Measurements from ENCODE around the gene RSBN1L.
"Not testable (repeated sequence)": the region's sequence is repeated elsewhere in the genome, so short reads cannot be mapped to it uniquely, and the experiment has no call there.

RSBN1L gene

GRCh38 chr7:77696057-77696642 is at the start of gene RSBN1L:
RSBN1L (plus strand) TSS chr7:77696459; CDS start chr7:77696470, 11 bp downstream.
- peak; percentile 93 for FAIRE-seq

GRCh38 chr7:77648742-77649338 is 47.4 kb upstream of the RSBN1L start:
- no peak for FAIRE-seq

- FAIRE-seq, result no peak
Measured at GRCh38 chr7:77649716-77650349, 46.4 kb upstream of the RSBN1L start.

- peak; percentile 87 for FAIRE-seq
Measured at GRCh38 chr7:77651575-77652162, 44.6 kb upstream of the RSBN1L start.

GRCh38 chr7:77652826-77653225 is 43.4 kb upstream of the RSBN1L start:
- FAIRE-seq, result not testable (repeated sequence)

- no peak for FAIRE-seq
Measured at GRCh38 chr7:77653572-77653971, 42.7 kb upstream of the RSBN1L start.

GRCh38 chr7:77655356-77655755 is 40.9 kb upstream of the RSBN1L start:
- FAIRE-seq, result no peak

GRCh38 chr7:77655836-77656455 is 40.3 kb upstream of the RSBN1L start:
- no peak for FAIRE-seq

GRCh38 chr7:77657427-77658224 is 38.6 kb upstream of the RSBN1L start:
- FAIRE-seq, result peak; percentile 90

GRCh38 chr7:77658928-77659327 is 37.3 kb upstream of the RSBN1L start:
- no peak for FAIRE-seq

GRCh38 chr7:77661816-77662215 is 34.4 kb upstream of the RSBN1L start:
- no peak for FAIRE-seq

GRCh38 chr7:77662869-77663268 is 33.4 kb upstream of the RSBN1L start:
- no peak for FAIRE-seq

- no peak for FAIRE-seq
Measured at GRCh38 chr7:77664715-77665114, 31.5 kb upstream of the RSBN1L start.

GRCh38 chr7:77665161-77665560 is 31.1 kb upstream of the RSBN1L start:
- FAIRE-seq, result no peak

GRCh38 chr7:77667459-77668086 is 28.7 kb upstream of the RSBN1L start:
- FAIRE-seq, result no peak

- no peak for FAIRE-seq
Measured at GRCh38 chr7:77674878-77675277, 21.4 kb upstream of the RSBN1L start.

- no peak for FAIRE-seq
Measured at GRCh38 chr7:77679608-77680007, 16.7 kb upstream of the RSBN1L start.

GRCh38 chr7:77680266-77680665 is 16.0 kb upstream of the RSBN1L start:
- FAIRE-seq, result no peak

- FAIRE-seq, result no peak
Measured at GRCh38 chr7:77684030-77684429, 12.2 kb upstream of the RSBN1L start.

- no peak for FAIRE-seq
Measured at GRCh38 chr7:77685233-77685632, 11.0 kb upstream of the RSBN1L start.

- no peak for FAIRE-seq
Measured at GRCh38 chr7:77687100-77687746, 9.0 kb upstream of the RSBN1L start.

- FAIRE-seq, result no peak
Measured at GRCh38 chr7:77687747-77688144, 8.5 kb upstream of the RSBN1L start.

Data from G401.6 (cell line).